ENCODE measurements around the gene RGS3.

RGS3 gene

GRCh38 chr9:113513536-113513935, 50.0 kb downstream of the RGS3 start:
- Histone ChIP-seq H2BK15ac (replicated peaks; ENCODE audit: low read depth) (no peak overlapping the region), H3K27ac (ENCODE audit: low read depth, low read length) (no peak overlapping the region), H3K4me3 (ENCODE audit: low read length) (no peak overlapping the region), H3K4me2 (ENCODE audit: low read length) (no peak overlapping the region), H3K18ac (ENCODE audit: low read length) (no peak overlapping the region), H3K56ac (ENCODE audit: low read length) (no peak overlapping the region), H4K8ac (ENCODE audit: low read depth, low read length) (no peak overlapping the region), H4K5ac (ENCODE audit: low read length) (no peak overlapping the region), H2AK5ac (ENCODE audit: low read length) (no peak overlapping the region), H2BK5ac (ENCODE audit: low read length) (no peak overlapping the region), H3K4ac (ENCODE audit: low read depth, low read length) (no peak overlapping the region), H3K4me1 (ENCODE audit: control insufficient read depth, low read depth, low read length) (no peaks in the 10 kb centered on the region), H3K79me2 (ENCODE audit: control insufficient read depth, insufficient read depth, low read length) (no peaks in the 10 kb centered on the region), H3K9ac (ENCODE audit: low read length) (no peak overlapping the region), H3K27me3 (ENCODE audit: insufficient read depth, low read length, poor library complexity) (no peaks in the 10 kb centered on the region), H3K23ac (ENCODE audit: low read length) (no peak overlapping the region), H3K79me1 (ENCODE audit: low read length) (no peaks in the 10 kb centered on the region), H3K36me3 (ENCODE audit: control insufficient read depth, insufficient read depth, low read length) (no peaks in the 10 kb centered on the region), H2BK120ac (ENCODE audit: low read depth, low read length) (no peak overlapping the region)
- WGBS (ENCODE audit: extremely low coverage, insufficient coverage, low lambda C conversion rate), result no CpG with 5 or more reads among the region's 2 CpGs
- no peak for DNase-seq

- H2BK120ac ChIP-seq (ENCODE audit: low read depth, low read length), result no peak overlapping the region
Measured at GRCh38 chr9:113514061-113514460, 50.5 kb downstream of the RGS3 start.

DNA sequence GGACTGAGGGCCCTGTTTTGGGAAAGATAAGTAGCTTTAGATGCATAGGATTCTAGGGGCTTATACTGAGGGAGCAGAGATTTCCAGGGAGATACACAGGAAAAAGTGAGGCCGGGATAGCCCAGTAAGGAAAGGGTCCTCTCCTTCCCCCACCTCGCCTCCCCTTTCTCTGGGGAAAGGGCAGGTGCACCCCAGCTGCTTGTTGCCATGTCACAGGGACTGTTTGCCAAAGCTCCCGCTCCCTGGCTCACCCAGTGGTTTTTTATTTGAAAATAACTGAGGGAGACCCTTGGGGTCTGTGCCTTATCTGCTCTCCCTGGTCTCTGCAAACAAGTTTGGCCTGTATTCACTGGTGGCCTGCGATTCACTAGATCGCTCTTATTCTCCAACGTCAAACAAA, 51.2 kb downstream of the RGS3 start:
- no peak overlapping the region for H2AK5ac ChIP-seq (ENCODE audit: low read length)
- no CpG with 5 or more reads among the region's 6 CpGs for WGBS (ENCODE audit: extremely low coverage, insufficient coverage, low lambda C conversion rate)
- H3K27ac ChIP-seq (ENCODE audit: low read depth, low read length), result no peak overlapping the region
- no peaks in the 10 kb centered on the region for H3K36me3 ChIP-seq (ENCODE audit: control insufficient read depth, insufficient read depth, low read length)
- H4K8ac ChIP-seq (ENCODE audit: low read depth, low read length), result no peak overlapping the region
- no peak overlapping the region for H3K4me2 ChIP-seq (ENCODE audit: low read length)
- H4K5ac ChIP-seq (ENCODE audit: low read length), result no peak overlapping the region
- H2BK120ac ChIP-seq (ENCODE audit: low read depth, low read length), result no peak overlapping the region
- H3K27me3 ChIP-seq (ENCODE audit: insufficient read depth, low read length, poor library complexity), result no peaks in the 10 kb centered on the region
- no peak overlapping the region for H2BK5ac ChIP-seq (ENCODE audit: low read length)
- no peak overlapping the region for H3K23ac ChIP-seq (ENCODE audit: low read length)
- H3K4ac ChIP-seq (ENCODE audit: low read depth, low read length), result no peak overlapping the region
- no peak overlapping the region for H3K4me3 ChIP-seq (ENCODE audit: low read length)
- no peaks in the 10 kb centered on the region for H3K79me2 ChIP-seq (ENCODE audit: control insufficient read depth, insufficient read depth, low read length)
- no peaks in the 10 kb centered on the region for H3K4me1 ChIP-seq (ENCODE audit: control insufficient read depth, low read depth, low read length)
- H3K18ac ChIP-seq (ENCODE audit: low read length), result no peak overlapping the region
- H2BK15ac ChIP-seq (replicated peaks; ENCODE audit: low read depth), result no peak overlapping the region
- no peak overlapping the region for H3K9ac ChIP-seq (ENCODE audit: low read length)
- DNase-seq, result no peak
- H3K79me1 ChIP-seq (ENCODE audit: low read length), result no peaks in the 10 kb centered on the region
- H3K56ac ChIP-seq (ENCODE audit: low read length), result no peak overlapping the region

More at GRCh38 chr9:113514061-113514460, 50.5 kb downstream of the RGS3 start:
- Histone ChIP-seq H3K79me1 (ENCODE audit: low read length) (no peaks in the 10 kb centered on the region), H2AK5ac (ENCODE audit: low read length) (no peak overlapping the region), H3K4me2 (ENCODE audit: low read length) (no peak overlapping the region), H3K56ac (ENCODE audit: low read length) (no peak overlapping the region), H3K23ac (ENCODE audit: low read length) (no peak overlapping the region), H3K27ac (ENCODE audit: low read depth, low read length) (no peak overlapping the region), H3K27me3 (ENCODE audit: insufficient read depth, low read length, poor library complexity) (no peaks in the 10 kb centered on the region), H4K8ac (ENCODE audit: low read depth, low read length) (no peak overlapping the region), H3K4me3 (ENCODE audit: low read length) (no peak overlapping the region), H3K36me3 (ENCODE audit: control insufficient read depth, insufficient read depth, low read length) (no peaks in the 10 kb centered on the region), H2BK5ac (ENCODE audit: low read length) (no peak overlapping the region), H3K9ac (ENCODE audit: low read length) (no peak overlapping the region), H3K79me2 (ENCODE audit: control insufficient read depth, insufficient read depth, low read length) (no peaks in the 10 kb centered on the region), H3K4ac (ENCODE audit: low read depth, low read length) (no peak overlapping the region), H3K18ac (ENCODE audit: low read length) (no peak overlapping the region), H2BK15ac (replicated peaks; ENCODE audit: low read depth) (no peak overlapping the region), H4K5ac (ENCODE audit: low read length) (no peak overlapping the region), H3K4me1 (ENCODE audit: control insufficient read depth, low read depth, low read length) (no peaks in the 10 kb centered on the region)
- WGBS (ENCODE audit: extremely low coverage, insufficient coverage, low lambda C conversion rate), result no CpG with 5 or more reads among the region's 12 CpGs
- DNase-seq, result no peak

- no peak overlapping the region for H2BK120ac ChIP-seq (ENCODE audit: low read depth, low read length)
- H3K18ac ChIP-seq (ENCODE audit: low read length), result no peak overlapping the region
- DNase-seq, result no peak
- no peak overlapping the region for H3K4me2 ChIP-seq (ENCODE audit: low read length)
- H3K23ac ChIP-seq (ENCODE audit: low read length), result no peak overlapping the region
- no peak overlapping the region for H3K56ac ChIP-seq (ENCODE audit: low read length)
- H3K4me3 ChIP-seq (ENCODE audit: low read length), result no peak overlapping the region
- H3K4ac ChIP-seq (ENCODE audit: low read depth, low read length), result no peak overlapping the region
- H2AK5ac ChIP-seq (ENCODE audit: low read length), result no peak overlapping the region
- H3K36me3 ChIP-seq (ENCODE audit: control insufficient read depth, insufficient read depth, low read length), result no peaks in the 10 kb centered on the region
- no peaks in the 10 kb centered on the region for H3K27me3 ChIP-seq (ENCODE audit: insufficient read depth, low read length, poor library complexity)
- H3K27ac ChIP-seq (ENCODE audit: low read depth, low read length), result no peak overlapping the region
- WGBS (ENCODE audit: extremely low coverage, insufficient coverage, low lambda C conversion rate), result no CpG with 5 or more reads among the region's 4 CpGs
- no peak overlapping the region for H4K5ac ChIP-seq (ENCODE audit: low read length)
- H3K4me1 ChIP-seq (ENCODE audit: control insufficient read depth, low read depth, low read length), result no peaks in the 10 kb centered on the region
- H3K79me1 ChIP-seq (ENCODE audit: low read length), result no peaks in the 10 kb centered on the region
- no peak overlapping the region for H4K8ac ChIP-seq (ENCODE audit: low read depth, low read length)
- H2BK5ac ChIP-seq (ENCODE audit: low read length), result no peak overlapping the region
- H2BK15ac ChIP-seq (replicated peaks; ENCODE audit: low read depth), result no peak overlapping the region
- H3K9ac ChIP-seq (ENCODE audit: low read length), result no peak overlapping the region
- H3K79me2 ChIP-seq (ENCODE audit: control insufficient read depth, insufficient read depth, low read length), result no peaks in the 10 kb centered on the region
Measured at GRCh38 chr9:113515862-113516261, 52.3 kb downstream of the RGS3 start.

DNA sequence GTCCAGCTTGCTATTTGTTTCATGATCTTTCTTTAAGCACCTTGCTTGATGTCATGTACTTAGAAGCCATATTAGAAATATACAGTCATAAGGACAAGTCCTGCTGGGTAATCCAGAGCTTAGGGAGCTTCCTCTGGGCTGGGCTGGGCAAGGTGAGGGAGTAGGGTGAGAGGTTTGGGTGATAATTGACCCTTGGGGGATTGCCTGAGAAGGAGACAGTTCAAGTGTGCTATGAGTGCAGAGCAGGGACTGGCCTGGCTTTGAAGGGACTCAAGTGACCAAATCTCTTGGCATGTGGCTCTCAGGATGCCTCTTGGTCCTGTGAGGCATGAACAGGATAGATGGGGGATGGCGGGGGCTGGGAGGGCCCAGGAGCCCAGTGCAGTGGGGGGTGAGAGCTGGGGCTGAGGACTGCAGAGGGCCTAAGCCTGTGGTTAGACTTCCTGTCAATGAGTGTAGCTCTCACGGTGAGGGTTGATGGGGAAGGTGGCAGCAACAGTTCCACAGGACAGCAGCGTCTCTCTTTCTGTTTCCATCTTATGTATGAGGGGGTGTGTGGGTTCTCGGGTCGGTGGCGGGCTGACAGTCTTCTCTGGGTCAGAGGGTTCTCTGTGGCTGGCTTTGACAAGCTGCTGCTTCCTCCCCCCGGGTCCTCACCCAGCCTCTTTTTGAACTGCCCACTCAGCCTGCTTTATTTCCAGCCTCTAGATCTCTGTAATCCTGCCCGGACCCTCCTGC, 53.5 kb downstream of the RGS3 start:
- Histone ChIP-seq H3K23ac (ENCODE audit: low read length) (no peak overlapping the region), H3K4me1 (ENCODE audit: control insufficient read depth, low read depth, low read length) (no peaks in the 10 kb centered on the region), H3K9ac (ENCODE audit: low read length) (no peak overlapping the region), H3K56ac (ENCODE audit: low read length) (no peak overlapping the region), H3K4me3 (ENCODE audit: low read length) (no peak overlapping the region), H3K4ac (ENCODE audit: low read depth, low read length) (no peak overlapping the region), H3K4me2 (ENCODE audit: low read length) (no peak overlapping the region), H2BK5ac (ENCODE audit: low read length) (no peak overlapping the region), H3K18ac (ENCODE audit: low read length) (no peak overlapping the region), H3K79me2 (ENCODE audit: control insufficient read depth, insufficient read depth, low read length) (no peaks in the 10 kb centered on the region), H2BK15ac (replicated peaks; ENCODE audit: low read depth) (no peak overlapping the region), H2AK5ac (ENCODE audit: low read length) (no peak overlapping the region), H3K27me3 (ENCODE audit: insufficient read depth, low read length, poor library complexity) (no peaks in the 10 kb centered on the region), H4K8ac (ENCODE audit: low read depth, low read length) (no peak overlapping the region), H4K5ac (ENCODE audit: low read length) (no peak overlapping the region), H3K27ac (ENCODE audit: low read depth, low read length) (no peak overlapping the region), H3K36me3 (ENCODE audit: control insufficient read depth, insufficient read depth, low read length) (no peaks in the 10 kb centered on the region), H3K79me1 (ENCODE audit: low read length) (no peaks in the 10 kb centered on the region), H2BK120ac (ENCODE audit: low read depth, low read length) (no peak overlapping the region)
- WGBS (ENCODE audit: extremely low coverage, insufficient coverage, low lambda C conversion rate), result no CpG with 5 or more reads among the region's 8 CpGs
- no peak for DNase-seq
